ENCODE results near the gene ZNF407.

Gene ZNF407

GRCh38 chr18:74631212-74631611 is 33.5 kb downstream of the ZNF407 start:
- DNase-seq (ENCODE audit: low read depth) = no peak

DNA sequence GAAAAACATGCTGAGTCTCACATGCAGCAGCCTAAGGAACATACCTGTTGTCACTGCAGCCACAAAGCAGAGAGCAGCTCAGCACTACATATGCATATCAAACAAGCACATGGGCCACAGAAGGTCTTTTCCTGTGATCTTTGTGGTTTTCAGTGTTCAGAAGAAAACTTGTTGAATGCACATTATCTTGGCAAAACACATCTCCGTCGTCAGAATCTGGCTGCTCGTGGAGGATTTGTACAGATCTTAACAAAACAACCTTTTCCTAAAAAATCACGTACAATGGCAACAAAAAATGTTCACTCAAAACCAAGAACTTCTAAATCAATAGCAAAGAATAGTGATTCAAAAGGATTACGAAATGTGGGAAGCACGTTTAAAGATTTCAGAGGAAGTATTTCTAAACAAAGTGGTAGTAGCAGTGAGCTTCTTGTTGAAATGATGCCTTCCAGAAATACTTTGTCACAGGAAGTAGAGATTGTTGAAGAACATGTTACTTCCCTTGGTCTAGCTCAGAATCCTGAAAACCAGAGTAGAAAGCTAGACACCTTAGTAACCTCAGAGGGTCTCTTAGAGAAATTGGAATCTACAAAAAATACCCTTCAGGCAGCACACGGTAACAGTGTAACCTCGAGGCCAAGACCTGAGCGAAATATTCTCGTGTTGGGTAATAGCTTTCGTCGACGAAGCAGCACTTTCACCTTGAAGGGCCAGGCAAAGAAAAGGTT is 34.1 kb downstream of the ZNF407 start:
- no peak for DNase-seq (ENCODE audit: low read depth)

DNA sequence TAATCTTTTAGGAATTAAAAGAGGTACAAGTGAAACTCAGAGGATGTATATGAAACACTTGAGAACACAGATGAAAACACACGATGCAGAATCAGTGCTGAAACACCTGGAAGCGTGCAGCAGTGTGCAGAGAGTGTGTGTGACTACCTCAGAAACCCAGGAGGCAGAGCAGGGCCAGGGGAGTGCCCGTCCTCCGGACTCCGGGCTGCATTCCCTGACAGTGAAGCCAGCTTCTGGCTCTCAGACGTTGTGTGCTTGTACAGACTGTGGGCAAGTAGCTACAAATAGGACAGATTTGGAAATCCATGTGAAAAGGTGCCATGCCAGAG is 34.6 kb downstream of the ZNF407 start:
- no peak for DNase-seq (ENCODE audit: low read depth)

- no peak for DNase-seq (ENCODE audit: low read depth)
Observed at GRCh38 chr18:74632856-74633255, 35.2 kb downstream of the ZNF407 start.

DNA sequence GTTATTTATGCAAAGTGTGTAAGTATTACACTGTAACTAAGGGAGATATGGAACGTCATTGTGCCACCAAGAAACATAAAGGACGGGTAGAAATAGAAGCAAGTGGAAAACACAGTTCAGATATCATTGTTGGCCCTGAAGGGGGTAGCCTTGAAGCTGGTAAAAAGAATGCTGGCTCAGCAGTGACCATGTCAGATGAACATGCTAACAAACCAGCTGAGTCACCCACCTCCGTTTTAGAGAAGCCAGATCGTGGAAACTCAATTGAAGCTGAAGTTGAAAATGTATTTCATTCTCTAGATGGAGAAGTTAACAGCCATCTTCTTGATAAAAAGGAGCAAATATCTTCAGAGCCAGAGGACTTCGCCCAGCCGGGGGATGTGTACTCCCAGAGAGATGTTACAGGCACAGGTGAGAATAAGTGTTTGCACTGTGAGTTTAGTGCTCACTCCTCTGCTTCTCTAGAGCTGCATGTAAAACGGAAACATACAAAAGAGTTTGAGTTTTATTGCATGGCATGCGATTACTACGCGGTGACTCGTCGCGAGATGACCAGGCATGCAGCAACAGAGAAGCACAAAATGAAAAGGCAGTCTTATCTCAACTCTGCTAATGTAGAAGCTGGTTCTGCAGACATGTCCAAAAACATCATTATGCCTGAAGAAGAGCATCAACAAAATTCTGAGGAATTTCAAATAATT is 36.1 kb downstream of the ZNF407 start:
- no peak for DNase-seq (ENCODE audit: low read depth)

DNA sequence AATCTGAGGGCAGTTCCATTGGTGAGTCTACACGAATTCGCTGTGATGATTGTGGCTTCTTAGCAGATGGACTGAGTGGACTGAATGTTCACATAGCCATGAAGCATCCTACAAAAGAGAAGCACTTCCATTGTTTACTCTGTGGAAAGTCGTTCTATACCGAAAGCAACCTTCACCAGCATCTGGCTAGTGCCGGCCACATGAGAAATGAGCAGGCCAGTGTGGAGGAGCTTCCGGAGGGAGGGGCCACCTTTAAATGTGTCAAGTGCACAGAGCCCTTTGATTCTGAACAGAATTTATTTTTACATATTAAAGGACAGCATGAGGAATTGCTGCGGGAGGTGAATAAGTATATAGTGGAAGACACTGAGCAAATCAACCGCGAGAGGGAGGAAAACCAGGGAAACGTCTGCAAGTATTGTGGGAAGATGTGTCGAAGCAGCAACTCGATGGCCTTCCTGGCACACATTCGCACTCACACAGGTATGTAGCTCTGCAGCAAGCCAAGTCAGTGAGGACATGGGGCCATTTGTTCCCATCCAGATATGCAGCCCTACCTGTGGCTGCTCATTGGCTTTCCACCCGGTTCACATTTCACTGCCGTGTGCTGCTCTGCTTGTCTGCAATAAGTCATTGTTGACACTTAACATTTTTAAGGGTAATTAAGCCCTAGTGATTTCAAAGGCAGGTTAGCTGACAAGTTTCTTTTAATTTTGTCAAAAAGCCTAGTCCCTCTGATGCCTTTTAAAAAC is 37.7 kb downstream of the ZNF407 start:
- DNase-seq (ENCODE audit: low read depth) = no peak

DNA sequence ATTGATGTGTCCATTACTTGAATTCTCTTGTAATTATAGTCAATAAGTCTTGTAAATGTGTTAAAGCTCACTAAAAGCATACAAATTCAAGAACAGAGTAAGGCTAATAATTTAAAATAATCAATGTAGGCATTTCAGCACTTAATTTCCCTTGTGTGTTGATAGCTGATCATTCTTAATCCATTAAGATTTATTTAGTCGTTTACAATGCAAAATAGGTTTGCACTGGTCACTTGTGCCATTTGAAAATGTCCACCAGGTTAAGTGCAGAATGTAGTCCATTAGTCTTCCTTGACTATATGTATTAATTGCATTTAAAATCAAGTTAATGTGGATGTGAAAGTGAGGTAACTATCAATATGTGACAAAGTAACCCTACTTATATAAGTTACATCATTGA is 39.4 kb downstream of the ZNF407 start:
- no peak for DNase-seq (ENCODE audit: low read depth)

DNA sequence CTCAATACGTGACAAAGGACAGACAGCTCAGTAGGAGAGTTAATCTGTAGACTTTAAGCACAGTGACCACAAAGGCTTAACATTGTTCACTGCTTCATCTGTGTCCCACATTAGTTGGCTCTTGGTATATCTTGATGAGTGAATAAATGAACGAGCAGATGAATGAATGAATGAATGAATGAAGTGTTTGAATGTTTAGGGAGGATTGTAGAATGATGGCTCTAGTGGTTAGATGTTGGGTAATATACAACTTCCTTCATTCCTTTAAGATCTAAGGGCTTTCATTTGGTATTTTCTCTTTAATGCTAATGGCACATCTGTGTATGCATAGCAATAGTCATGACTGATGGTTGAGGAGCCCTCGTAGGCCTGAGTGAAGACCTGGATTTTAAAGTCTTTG is 40.5 kb downstream of the ZNF407 start:
- no peak for DNase-seq (ENCODE audit: low read depth)

GRCh38 chr18:74644713-74645112 is 47.0 kb downstream of the ZNF407 start:
- no peak for DNase-seq (ENCODE audit: low read depth)

- DNase-seq (ENCODE audit: low read depth) = no peak
Observed at GRCh38 chr18:74645679-74646078, 48.0 kb downstream of the ZNF407 start.

DNA sequence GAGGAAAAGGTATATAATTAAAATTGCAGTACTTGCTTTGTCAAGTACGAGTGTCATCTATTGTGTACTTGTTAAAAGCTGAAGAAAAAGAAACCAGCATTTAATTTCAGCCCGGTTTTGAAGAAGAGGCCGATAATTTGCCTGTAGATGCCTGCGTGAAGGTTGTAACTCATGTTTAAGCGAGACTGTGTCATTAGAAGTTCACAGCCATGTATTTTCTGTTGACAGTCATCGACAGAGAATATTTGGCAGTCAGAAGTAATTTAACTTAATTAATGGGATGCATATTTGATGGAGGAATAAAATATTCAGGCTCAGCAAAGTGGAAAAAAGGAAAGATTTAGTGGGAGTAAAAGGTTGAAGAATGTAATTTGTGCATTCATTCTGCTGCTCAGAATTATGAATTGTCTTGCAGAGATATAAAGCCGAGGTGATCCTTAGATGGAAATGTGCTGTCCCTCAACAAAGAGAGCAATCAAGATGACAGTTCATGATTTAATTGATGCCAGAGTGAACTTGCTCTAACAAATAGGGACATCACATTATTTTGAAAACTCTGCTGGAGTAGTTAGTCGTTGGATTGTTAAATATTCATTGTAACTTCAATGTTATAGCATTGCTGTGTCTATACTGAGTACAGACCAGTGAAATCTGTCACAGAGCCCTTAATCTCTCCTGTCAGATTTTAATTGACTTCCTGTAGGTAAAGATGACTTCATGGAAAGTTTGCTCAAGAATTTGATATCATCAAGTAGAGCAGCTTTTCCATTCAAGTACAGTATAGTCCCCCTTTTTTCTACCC is 53.9 kb downstream of the ZNF407 start:
- DNase-seq (ENCODE audit: low read depth) = no peak

DNA sequence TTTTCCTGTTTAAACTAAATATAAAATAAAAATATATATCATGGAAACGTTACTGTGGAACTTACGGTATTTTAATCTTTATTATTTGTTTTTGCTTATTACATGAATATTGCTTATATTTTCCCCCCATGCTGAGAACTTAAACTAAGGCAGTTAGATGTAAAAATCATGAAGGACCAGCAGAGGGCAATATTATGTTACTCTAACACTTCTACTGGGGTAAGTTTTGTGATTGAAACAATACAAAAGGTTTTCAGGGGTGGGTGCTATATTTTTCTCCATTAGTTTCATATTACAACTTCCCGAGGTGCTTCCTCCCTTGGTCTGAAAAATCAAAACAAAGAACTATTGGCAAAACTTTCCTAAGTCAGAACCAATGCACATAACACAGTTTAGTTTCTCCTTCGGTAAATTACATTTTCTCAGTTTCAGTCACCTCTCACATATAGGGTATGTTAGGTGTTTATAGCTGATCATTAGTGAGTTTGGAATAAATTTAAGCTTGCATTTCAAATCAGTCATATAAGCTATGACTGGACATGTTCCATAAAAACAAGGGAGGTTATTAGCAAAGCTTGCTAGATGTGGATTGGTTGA is 54.8 kb downstream of the ZNF407 start:
- DNase-seq (ENCODE audit: low read depth) = no peak

DNA sequence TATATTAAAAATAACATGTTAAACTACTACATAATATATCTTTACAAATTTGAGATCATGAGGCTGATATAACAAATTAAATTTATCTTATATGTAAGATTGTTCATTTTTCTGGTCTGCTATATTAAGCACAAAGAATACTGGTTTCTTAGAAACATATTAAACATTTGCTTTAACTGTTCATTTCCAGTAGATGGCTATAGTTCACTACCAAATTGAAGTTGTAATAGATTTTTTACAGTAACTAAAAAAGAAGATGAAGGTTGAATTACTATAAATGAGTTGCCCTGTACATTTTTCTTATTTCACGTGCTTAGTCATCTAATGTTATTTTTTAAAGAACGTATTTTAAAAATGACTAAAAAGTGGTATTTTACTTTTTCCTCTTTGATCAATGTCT is 57.0 kb downstream of the ZNF407 start:
- no peak for DNase-seq (ENCODE audit: low read depth)

DNA sequence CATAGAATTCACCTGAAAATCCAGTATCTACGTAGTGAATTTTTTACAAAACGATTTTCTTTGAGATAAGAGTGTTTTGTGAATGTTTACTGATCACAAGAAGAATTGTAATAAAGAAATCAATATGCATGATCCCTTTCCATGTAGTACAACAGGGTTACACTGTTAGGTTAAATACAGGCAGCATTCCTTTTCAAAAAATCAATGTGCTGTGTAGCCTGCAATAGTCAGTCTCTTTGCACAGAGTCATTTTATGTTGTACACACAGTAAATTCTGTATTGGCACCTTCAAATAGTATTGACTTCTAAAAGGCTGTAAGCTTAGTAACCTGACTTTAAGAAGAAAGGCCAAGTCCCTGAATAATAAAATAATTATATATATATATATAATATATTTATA is 63.3 kb downstream of the ZNF407 start:
- no peak for DNase-seq (ENCODE audit: low read depth)

DNA sequence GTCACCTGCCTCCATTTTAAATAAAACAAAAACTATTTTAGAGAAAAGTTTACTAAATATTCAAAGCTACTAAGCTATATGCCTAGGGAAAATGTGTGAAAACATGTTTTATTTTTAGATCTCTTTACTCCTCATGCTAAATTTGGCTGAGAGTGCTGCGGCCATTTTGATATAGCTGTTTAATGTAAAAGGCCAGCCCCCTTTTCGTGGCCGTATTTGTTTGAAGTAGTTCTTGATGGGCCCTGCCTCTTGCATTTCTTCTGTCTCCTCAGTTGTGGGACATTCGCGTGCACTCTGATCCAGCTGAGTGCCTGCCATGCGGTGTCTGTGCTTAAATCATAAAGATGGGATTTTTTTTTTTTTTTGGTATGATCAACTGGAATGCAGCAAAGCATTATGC is 64.0 kb downstream of the ZNF407 start:
- no peak for DNase-seq (ENCODE audit: low read depth)

DNA sequence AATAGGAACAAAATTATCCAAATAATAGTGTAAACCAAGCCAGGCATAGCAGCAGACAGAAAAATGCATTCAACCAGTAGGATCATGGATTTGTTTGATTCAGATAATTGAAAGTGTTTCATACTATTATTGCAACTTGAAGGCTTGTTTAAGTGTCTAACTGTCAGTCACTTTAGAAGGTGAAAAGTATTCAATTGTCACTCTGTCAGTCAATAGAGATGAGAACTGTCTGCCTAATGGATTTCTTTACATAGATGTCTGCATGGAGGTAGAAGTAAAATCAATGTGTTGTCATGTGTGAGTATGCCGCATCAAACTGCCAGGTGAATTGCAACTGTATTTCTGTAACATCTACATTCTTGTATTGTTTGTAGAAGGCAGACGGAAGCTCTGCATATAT is 65.0 kb downstream of the ZNF407 start:
- no peak for DNase-seq (ENCODE audit: low read depth)

DNA sequence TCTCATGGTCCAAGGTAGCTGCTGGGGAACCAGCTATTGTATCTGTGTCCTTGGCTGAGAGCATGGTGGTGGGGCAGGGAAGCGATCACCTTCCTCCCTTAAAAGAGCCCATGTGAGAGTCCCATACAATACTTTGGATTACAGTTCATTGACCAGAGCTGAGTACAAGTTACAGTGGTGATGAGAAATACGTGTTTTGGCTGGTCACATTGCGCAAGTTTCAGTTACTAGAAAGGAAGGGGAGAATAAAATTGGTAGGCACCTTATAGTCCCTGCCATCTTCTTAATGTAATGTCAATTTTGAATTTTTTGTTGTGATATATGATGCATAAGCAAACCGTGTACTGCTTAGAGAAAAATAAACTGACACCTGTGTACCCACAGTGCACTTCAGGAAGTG is 67.7 kb downstream of the ZNF407 start:
- no peak for DNase-seq (ENCODE audit: low read depth)

DNA sequence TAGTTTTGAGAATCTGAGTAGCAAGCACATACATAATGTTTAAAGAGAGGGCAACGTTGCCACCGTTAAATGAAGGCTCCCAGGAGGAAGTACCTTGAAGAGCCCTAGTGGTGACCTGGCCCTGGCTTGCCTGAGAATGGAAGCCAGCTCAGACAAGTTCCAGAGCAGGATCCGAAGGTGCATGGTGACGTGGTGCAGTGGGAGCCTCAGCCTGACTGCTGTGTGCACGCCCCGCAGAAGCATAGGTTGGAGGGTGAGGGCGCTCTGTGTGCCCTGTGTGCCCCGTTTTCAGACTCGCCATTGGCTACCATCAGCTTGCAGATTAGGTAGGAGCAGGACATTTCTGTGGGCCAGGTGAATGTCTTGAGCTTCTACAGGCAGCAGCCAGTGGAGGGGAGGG is 68.2 kb downstream of the ZNF407 start:
- DNase-seq (ENCODE audit: low read depth) = no peak

DNA sequence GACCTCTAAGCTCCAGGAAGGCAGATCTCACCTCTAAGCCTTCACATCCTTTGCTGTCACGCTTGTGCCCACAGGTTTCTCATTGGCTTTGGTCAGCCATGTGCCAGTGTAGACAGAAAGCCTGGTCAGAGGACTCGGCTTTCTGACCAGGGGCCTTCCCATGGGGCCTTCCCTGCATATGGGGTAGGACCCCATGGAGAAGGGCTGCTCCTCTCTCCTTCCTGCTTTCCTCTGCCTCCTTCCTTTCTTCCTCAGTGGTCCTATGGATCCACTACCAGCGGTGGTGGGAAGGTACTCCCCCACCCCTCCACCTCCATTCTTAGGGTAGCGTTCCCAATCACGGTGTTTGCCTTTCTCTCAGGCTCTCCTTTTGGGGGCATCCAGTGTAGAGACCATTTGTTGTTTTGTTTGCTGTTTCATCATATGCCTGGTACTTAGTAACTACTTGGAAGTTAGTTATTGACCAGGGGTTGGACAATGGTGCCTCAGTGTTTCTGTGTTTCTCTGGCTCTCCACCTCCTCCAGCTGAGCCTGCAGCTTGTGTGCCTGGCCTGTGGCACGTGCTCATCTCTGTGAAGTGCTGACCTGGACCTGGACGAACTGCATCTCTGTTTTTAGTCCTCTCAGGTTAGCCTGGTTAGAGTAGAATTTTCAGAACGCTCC is 71.6 kb downstream of the ZNF407 start:
- DNase-seq (ENCODE audit: low read depth) = no peak

DNA sequence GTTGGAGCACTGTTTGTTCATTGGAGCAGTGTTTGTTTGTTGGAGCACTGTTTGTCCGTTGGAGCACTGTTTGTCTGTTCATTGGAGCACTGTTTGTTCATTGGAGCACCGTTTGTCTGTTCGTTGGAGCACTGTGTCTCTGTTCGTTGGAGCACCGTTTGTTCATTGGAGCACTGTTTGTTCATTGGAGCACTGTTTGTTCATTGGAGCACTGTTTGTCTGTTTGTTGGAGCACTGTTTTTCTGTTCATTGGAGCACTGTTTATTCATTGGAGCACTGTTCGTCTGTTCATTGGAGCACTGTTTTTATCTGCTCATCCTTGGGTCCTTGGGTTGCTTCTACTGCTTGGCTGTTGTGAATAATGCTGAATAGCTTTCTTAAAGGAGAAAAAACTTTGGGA is 74.7 kb downstream of the ZNF407 start:
- DNase-seq (ENCODE audit: low read depth) = no peak

- DNase-seq (ENCODE audit: low read depth) = no peak
Observed at GRCh38 chr18:74674487-74674886, 76.8 kb downstream of the ZNF407 start.
